Peyer's patch (tissue), 4 donors: Measurements from ENCODE around the gene SYNE3. TPM values are rescaled to one million over a fixed set of nuclear protein-coding genes. Genes with fewer than 3 reads are reported as not detected.

Experiments
- DNase-seq, 3 donors: peaks; one replicate each; pipeline ENCODE4 v3.0.0-alpha.2; 2017 to 2019
- H3K27ac ChIP-seq, 4 donors: fragments of 200-600 bp; sonication (generic); one replicate each; pipeline ENCODE4 v1.5.1; 2016 to 2019
- H3K27me3 ChIP-seq, 2 donors: fragments of 200-600 bp; sonication (generic); one replicate each; pipeline ENCODE4 v1.5.1; 2019
- H3K36me3 ChIP-seq, 3 donors: fragments of 200-600 bp; sonication (generic); one replicate each; pipeline ENCODE4 v1.5.1; 2016 to 2019
- H3K4me1 ChIP-seq, 4 donors: fragments of 200-600 bp; sonication (generic); one replicate each; pipeline ENCODE4 v1.5.1; 2016 to 2019
- H3K4me3 ChIP-seq, 4 donors: fragments of 200-600 bp; sonication (generic); 1 replicate in 3 of 4; 2 replicates in 1 of 4; pipeline ENCODE4 v1.5.1; 2016 to 2019; ENCODE audit warnings: mild to moderate bottlenecking in 1 of 4
- H3K9me3 ChIP-seq, 4 donors: fragments of 200-600 bp; sonication (generic); one replicate each; pipeline ENCODE4 v1.5.1; 2016 to 2019; ENCODE audit warnings: mild to moderate bottlenecking in 1 of 4
- CTCF ChIP-seq, 6 experiments: fragments of 450-650 bp in 4 of 6; fragments of 200-600 bp in 2 of 6; sonication (generic) in 1 of 6; IDR thresholded peaks; one replicate each; pipeline ENCODE4 v1.5.1; 2017 to 2019; ENCODE audit warnings: antibody characterized with exemption in 6 of 6, mild to moderate bottlenecking in 3 of 6, moderate library complexity in 1 of 6
- POLR2A ChIP-seq, 2 donors: fragments of 450-650 bp; IDR thresholded peaks; one replicate each; pipeline ENCODE4 v1.5.1; 2017; ENCODE audit warnings: antibody characterized with exemption in 2 of 2, mild to moderate bottlenecking in 2 of 2, moderate library complexity in 2 of 2
- total RNA-seq, 4 donors: library from RNA; depleted of rRNA; stranded (reverse); fragments of >200 nt; gene quantifications; one replicate each; pipeline ENCODE4 v1.1.0, GENCODE V29; 2016

SYNE3 gene, protein sequence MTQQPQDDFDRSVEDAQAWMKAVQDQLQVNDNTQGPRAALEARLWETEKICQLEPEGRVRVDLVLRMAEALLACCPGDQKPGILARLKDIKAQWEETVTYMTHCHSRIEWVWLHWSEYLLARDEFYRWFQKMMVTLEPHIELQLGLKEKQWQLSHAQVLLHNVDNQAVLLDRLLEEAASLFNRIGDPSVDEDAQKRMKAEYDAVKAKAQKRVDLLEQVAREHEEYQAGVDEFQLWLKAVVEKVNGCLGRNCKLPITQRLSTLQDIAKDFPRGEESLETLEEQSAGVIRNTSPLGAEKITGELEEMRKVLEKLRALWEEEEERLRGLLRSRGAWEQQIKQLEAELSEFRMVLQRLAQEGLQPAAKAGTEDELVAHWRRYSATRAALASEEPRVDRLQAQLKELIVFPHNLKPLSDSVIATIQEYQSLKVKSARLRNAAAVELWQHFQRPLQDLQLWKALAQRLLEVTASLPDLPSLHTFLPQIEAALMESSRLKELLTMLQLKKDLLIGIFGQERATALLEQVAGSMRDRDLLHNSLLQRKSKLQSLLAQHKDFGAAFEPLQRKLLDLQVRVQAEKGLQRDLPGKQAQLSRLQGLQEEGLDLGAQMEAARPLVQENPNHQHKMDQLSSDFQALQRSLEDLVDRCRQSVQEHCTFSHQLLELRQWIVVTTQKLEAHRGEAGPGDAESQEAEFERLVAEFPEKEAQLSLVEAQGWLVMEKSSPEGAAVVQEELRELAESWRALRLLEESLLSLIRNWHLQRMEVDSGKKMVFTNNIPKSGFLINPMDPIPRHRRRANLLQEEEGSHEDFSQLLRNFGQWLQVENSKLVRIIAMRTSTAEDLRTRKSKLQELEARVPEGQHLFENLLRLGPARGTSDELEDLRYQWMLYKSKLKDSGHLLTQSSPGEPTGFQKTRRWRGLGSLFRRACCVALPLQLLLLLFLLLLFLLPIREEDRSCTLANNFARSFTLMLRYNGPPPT
- 10 to 100 TPM in 3 of 4 donors, 1 to 10 TPM in 1; 7.2 to 35.5 (median 13.1) TPM for total RNA-seq

GRCh38 chr14:95516554-95517181, at the start of gene SYNE3:
TSS of gene SYNE3 (minus strand) at chr14:95516650. CDS start at chr14:95475821, 40,829 bp downstream.
- H3K4me1 ChIP-seq: peaks cover 14 to 57% (median 34%) of the 10 kb centered on the region in 4 donors
- no peaks in the 10 kb centered on the region for H3K9me3 ChIP-seq
- peak within 1 kb of the TSS; percentile 78 to 86 (median 80) for H3K4me3 ChIP-seq
- DNase-seq: peak; percentile 57 to 83 (median 79)
- TF ChIP-seq CTCF (IDR thresholded peaks at IDR 0.05): no peak
- no peak for TF ChIP-seq POLR2A (IDR thresholded peaks at IDR 0.05)
- no peaks in the 10 kb centered on the region for H3K27me3 ChIP-seq
- peak within 1 kb of the TSS; percentile 83 to 93 (median 84) for H3K27ac ChIP-seq
- H3K36me3 ChIP-seq: no peaks in the 10 kb centered on the region

GRCh38 chr14:95564060-95564459, 47.6 kb upstream of the SYNE3 start:
- TF ChIP-seq CTCF (IDR thresholded peaks at IDR 0.05) (no peak), POLR2A (IDR thresholded peaks at IDR 0.05) (no peak)
- Histone ChIP-seq H3K36me3 (no peaks in the 10 kb centered on the region), H3K27ac (no peak overlapping the region), H3K9me3 (no peaks in the 10 kb centered on the region), H3K4me1 (no peaks in the 10 kb centered on the region), H3K4me3 (no peak overlapping the region), H3K27me3 (no peaks in the 10 kb centered on the region)
- DNase-seq: no peak

- Histone ChIP-seq H3K27ac (no peak overlapping the region), H3K9me3 (no peaks in the 10 kb centered on the region), H3K4me3 (peak overlapping the region in 2 of 4 donors; percentile 2 to 18), H3K36me3 (no peaks in the 10 kb centered on the region), H3K27me3 (no peaks in the 10 kb centered on the region), H3K4me1 (no peaks in the 10 kb centered on the region)
- DNase-seq: peak in 1 of 3 donors; percentile 50
- no peak for TF ChIP-seq CTCF (IDR thresholded peaks at IDR 0.05)
- no peak for TF ChIP-seq POLR2A (IDR thresholded peaks at IDR 0.05)
Observed at GRCh38 chr14:95562892-95563685, 46.6 kb upstream of the SYNE3 start.

DNA sequence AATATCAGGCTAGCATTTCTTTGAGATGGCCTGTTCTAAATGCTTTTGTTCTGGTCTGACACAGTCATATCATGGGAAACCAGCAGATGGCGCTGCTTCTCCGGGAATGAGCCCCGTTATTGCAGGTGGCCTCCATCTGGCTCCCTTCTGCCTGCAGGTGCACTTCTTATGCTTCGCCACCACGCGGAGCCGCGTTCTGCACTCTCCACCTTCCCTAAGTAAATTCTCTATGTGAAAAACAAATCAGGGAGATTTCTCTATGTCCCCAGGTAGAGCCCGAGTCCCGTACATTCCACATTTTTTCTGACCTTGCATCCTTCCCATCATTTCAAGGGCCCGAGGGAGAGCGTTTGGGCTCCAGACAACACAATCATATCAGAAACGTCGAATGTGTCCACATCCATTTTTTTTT, 44.6 kb upstream of the SYNE3 start:
- Histone ChIP-seq H3K36me3 (no peaks in the 10 kb centered on the region), H3K9me3 (no peaks in the 10 kb centered on the region), H3K27me3 (no peaks in the 10 kb centered on the region), H3K4me3 (no peak overlapping the region), H3K27ac (no peak overlapping the region), H3K4me1 (no peaks in the 10 kb centered on the region)
- TF ChIP-seq POLR2A (IDR thresholded peaks at IDR 0.05): no peak
- peak; percentile 81 to 99 (median 97) for TF ChIP-seq CTCF (IDR thresholded peaks at IDR 0.05)
- peak; percentile 88 to 96 (median 90) for DNase-seq
